ENCODE measurements around the gene FXYD7.

DNA sequence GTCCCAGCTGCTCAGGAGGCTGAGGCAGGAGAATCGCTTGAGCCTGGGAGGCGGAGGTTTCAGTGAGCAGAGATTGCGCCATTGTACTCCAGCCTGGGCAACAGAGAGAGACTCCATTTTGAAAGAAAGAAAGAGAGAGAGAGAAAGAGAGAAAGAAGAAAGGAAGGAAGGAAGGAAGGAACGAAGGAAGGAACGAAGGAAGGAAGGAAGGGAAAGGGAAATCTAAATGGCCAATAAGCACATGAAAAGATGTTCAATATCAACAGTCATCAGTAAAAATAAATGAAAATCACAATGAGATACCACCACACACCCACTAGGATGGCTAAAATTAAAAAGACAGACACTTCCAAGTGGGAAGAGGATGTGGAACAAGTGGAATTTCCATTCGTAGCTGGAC is 31.2 kb downstream of the FXYD7 start:
- TF ChIP-seq, protein P1, sequence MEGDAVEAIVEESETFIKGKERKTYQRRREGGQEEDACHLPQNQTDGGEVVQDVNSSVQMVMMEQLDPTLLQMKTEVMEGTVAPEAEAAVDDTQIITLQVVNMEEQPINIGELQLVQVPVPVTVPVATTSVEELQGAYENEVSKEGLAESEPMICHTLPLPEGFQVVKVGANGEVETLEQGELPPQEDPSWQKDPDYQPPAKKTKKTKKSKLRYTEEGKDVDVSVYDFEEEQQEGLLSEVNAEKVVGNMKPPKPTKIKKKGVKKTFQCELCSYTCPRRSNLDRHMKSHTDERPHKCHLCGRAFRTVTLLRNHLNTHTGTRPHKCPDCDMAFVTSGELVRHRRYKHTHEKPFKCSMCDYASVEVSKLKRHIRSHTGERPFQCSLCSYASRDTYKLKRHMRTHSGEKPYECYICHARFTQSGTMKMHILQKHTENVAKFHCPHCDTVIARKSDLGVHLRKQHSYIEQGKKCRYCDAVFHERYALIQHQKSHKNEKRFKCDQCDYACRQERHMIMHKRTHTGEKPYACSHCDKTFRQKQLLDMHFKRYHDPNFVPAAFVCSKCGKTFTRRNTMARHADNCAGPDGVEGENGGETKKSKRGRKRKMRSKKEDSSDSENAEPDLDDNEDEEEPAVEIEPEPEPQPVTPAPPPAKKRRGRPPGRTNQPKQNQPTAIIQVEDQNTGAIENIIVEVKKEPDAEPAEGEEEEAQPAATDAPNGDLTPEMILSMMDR (conservative IDR thresholded peaks at IDR 0.05; ENCODE audit: low read length), result no peak
- TF ChIP-seq EZH2phosphoT487 (IDR thresholded peaks at IDR 0.05; ENCODE audit: borderline replicate concordance, low read depth, low read length), result no peak

All from OCI-LY7 (cell line).